HEK293 (cell line): ENCODE measurements around the gene NUDT21.

Experiments used
- CTCF ChIP-seq: fragments of 450-650 bp; formaldehyde crosslinking; IDR thresholded peaks from 2 replicates; pipeline ENCODE4 v1.5.1; 2016; ENCODE audit warnings: missing biosample characterization, missing genetic modification characterization
- ZNF837 ChIP-seq: fragments of 450-650 bp; formaldehyde crosslinking; IDR thresholded peaks from 2 replicates; pipeline ENCODE4 v1.5.1; 2016; ENCODE audit warnings: missing biosample characterization, missing genetic modification characterization

- no peak for TF ChIP-seq CTCF (tag by site-specific recombination)
- TF ChIP-seq ZNF837 (tag by site-specific recombination) = no peak
Observed at GRCh38 chr16:56488035-56488434, 36.9 kb upstream of the NUDT21 start.
